ENCODE results near the gene ANGEL2. TPM values are rescaled to one million over a fixed set of nuclear protein-coding genes. Genes with fewer than 3 reads are reported as not detected.

The ANGEL2 gene
- 49.6 and 54.3 TPM in 2 replicates for total RNA-seq (2014; rRNA removed; shearing (Covaris generic))
- polyA plus RNA-seq (2016; fragmentation: Nextera tagmentation; extraction: Ambion mirVana): 14.6 and 15.2 TPM in 2 replicates
- long read RNA-seq, full-length matches to known transcripts: 5 of 12 reads
- long read RNA-seq, partial matches to known transcripts: 3 of 12 reads
- long read RNA-seq, other reads (novel, unspliced or antisense): 4 of 12 reads

- Histone ChIP-seq H2AFZ (peak within 1 kb of the TSS; percentile 90), H3K4me2 (peak within 1 kb of the TSS; percentile 83), H3K4me3 (peak within 1 kb of the TSS; percentile 78), H3K79me2 (replicated peaks; ENCODE audit: insufficient read depth) (peaks cover 46% of the 10 kb centered on the region), H3K27ac (ENCODE audit: low read depth) (peak within 1 kb of the TSS; percentile 93), H4K20me1 (replicated peaks; ENCODE audit: insufficient read depth) (no peaks in the 10 kb centered on the region), H3F3A (replicated peaks; ENCODE audit: low read depth) (no peaks in the 10 kb centered on the region; the same call in 1 of the 2 replicates), H3K27me3 (ENCODE audit: insufficient read depth) (no peaks in the 10 kb centered on the region), H3K4me1 (ENCODE audit: insufficient read depth) (peaks cover 15% of the 10 kb centered on the region), H3K9me2 (ENCODE audit: insufficient read depth) (no peaks in the 10 kb centered on the region), H3K36me3 (ENCODE audit: insufficient read depth) (no peaks in the 10 kb centered on the region)
- ATAC-seq (peak; percentile 93), DNase-seq (ENCODE audit: low spot score) (peak; percentile 98)
- no peak for TF ChIP-seq EZH2phosphoT487 (IDR thresholded peaks at IDR 0.05; ENCODE audit: unreplicated experiment)
- TF ChIP-seq CREB1 (CRISPR knock-in tag; IDR thresholded peaks at IDR 0.05; ENCODE audit: low read depth): peak; percentile 13; the same call in 1 of the 2 replicates
- TF ChIP-seq, protein P1, sequence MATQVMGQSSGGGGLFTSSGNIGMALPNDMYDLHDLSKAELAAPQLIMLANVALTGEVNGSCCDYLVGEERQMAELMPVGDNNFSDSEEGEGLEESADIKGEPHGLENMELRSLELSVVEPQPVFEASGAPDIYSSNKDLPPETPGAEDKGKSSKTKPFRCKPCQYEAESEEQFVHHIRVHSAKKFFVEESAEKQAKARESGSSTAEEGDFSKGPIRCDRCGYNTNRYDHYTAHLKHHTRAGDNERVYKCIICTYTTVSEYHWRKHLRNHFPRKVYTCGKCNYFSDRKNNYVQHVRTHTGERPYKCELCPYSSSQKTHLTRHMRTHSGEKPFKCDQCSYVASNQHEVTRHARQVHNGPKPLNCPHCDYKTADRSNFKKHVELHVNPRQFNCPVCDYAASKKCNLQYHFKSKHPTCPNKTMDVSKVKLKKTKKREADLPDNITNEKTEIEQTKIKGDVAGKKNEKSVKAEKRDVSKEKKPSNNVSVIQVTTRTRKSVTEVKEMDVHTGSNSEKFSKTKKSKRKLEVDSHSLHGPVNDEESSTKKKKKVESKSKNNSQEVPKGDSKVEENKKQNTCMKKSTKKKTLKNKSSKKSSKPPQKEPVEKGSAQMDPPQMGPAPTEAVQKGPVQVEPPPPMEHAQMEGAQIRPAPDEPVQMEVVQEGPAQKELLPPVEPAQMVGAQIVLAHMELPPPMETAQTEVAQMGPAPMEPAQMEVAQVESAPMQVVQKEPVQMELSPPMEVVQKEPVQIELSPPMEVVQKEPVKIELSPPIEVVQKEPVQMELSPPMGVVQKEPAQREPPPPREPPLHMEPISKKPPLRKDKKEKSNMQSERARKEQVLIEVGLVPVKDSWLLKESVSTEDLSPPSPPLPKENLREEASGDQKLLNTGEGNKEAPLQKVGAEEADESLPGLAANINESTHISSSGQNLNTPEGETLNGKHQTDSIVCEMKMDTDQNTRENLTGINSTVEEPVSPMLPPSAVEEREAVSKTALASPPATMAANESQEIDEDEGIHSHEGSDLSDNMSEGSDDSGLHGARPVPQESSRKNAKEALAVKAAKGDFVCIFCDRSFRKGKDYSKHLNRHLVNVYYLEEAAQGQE (IDR thresholded peaks at IDR 0.05; ENCODE audit: unreplicated experiment): no peak
- TF ChIP-seq POLR2AphosphoS5 (IDR thresholded peaks at IDR 0.05; ENCODE audit: low read depth): peak; percentile 86
- TF ChIP-seq, protein P2, sequence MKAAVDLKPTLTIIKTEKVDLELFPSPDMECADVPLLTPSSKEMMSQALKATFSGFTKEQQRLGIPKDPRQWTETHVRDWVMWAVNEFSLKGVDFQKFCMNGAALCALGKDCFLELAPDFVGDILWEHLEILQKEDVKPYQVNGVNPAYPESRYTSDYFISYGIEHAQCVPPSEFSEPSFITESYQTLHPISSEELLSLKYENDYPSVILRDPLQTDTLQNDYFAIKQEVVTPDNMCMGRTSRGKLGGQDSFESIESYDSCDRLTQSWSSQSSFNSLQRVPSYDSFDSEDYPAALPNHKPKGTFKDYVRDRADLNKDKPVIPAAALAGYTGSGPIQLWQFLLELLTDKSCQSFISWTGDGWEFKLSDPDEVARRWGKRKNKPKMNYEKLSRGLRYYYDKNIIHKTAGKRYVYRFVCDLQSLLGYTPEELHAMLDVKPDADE (IDR thresholded peaks at IDR 0.05): peak; percentile 82
- TF ChIP-seq ZNF331 (CRISPR knock-in tag; IDR thresholded peaks at IDR 0.05; ENCODE audit: low read depth): no peak
- peaks cover 15% of the 10 kb centered on the region for H3K36me3 Mint-ChIP-seq (ENCODE audit: low read depth)
- H3K9me3 Mint-ChIP-seq: no peaks in the 10 kb centered on the region
- peaks cover 11% of the 10 kb centered on the region; the same call in 2 of the 3 replicates for H3K4me1 Mint-ChIP-seq
- H3K27me3 Mint-ChIP-seq (ENCODE audit: insufficient read depth, low read depth, poor library complexity): no peaks in the 10 kb centered on the region
- H3K27ac Mint-ChIP-seq: peak within 1 kb of the TSS; percentile 98
- peak within 1 kb of the TSS; percentile 95 for H3K4me3 Mint-ChIP-seq
Measured at GRCh38 chr1:213015099-213016050, at the start of gene ANGEL2. Gene ANGEL2, minus strand, starts transcription at chr1:213015867. Its CDS starts 196 bp downstream, at chr1:213015671.

GRCh38 chr1:213061263-213061662 lies 45.6 kb upstream of the ANGEL2 start:
- Mint-ChIP-seq H3K9me3 (peaks cover 5% of the 10 kb centered on the region; the same call in 2 of the 3 replicates), H3K27ac (no peak overlapping the region), H3K4me3 (no peak overlapping the region), H3K36me3 (ENCODE audit: low read depth) (peaks cover 3% of the 10 kb centered on the region; the same call in 1 of the 3 replicates), H3K4me1 (peaks cover 23% of the 10 kb centered on the region), H3K27me3 (ENCODE audit: insufficient read depth, low read depth, poor library complexity) (peaks cover 1% of the 10 kb centered on the region)
- H3K79me2 ChIP-seq (replicated peaks; ENCODE audit: insufficient read depth): peaks cover 67% of the 10 kb centered on the region
- H3F3A ChIP-seq (replicated peaks; ENCODE audit: low read depth): no peaks in the 10 kb centered on the region
- no peaks in the 10 kb centered on the region for H3K9me2 ChIP-seq (ENCODE audit: insufficient read depth)
- H3K27me3 ChIP-seq (ENCODE audit: insufficient read depth): no peaks in the 10 kb centered on the region
- H4K20me1 ChIP-seq (replicated peaks; ENCODE audit: insufficient read depth): peaks cover 6% of the 10 kb centered on the region; the same call in 1 of the 2 replicates
- H3K27ac ChIP-seq (ENCODE audit: low read depth): no peak overlapping the region
- no peak overlapping the region for H2AFZ ChIP-seq
- peak; percentile 43 for DNase-seq (ENCODE audit: low spot score)
- no peaks in the 10 kb centered on the region for H3K36me3 ChIP-seq (ENCODE audit: insufficient read depth)
- H3K4me3 ChIP-seq: no peak overlapping the region
- ATAC-seq: peak; percentile 79
- peaks cover 7% of the 10 kb centered on the region for H3K4me1 ChIP-seq (ENCODE audit: insufficient read depth)
- H3K4me2 ChIP-seq: no peak overlapping the region
- TF ChIP-seq, protein P3, sequence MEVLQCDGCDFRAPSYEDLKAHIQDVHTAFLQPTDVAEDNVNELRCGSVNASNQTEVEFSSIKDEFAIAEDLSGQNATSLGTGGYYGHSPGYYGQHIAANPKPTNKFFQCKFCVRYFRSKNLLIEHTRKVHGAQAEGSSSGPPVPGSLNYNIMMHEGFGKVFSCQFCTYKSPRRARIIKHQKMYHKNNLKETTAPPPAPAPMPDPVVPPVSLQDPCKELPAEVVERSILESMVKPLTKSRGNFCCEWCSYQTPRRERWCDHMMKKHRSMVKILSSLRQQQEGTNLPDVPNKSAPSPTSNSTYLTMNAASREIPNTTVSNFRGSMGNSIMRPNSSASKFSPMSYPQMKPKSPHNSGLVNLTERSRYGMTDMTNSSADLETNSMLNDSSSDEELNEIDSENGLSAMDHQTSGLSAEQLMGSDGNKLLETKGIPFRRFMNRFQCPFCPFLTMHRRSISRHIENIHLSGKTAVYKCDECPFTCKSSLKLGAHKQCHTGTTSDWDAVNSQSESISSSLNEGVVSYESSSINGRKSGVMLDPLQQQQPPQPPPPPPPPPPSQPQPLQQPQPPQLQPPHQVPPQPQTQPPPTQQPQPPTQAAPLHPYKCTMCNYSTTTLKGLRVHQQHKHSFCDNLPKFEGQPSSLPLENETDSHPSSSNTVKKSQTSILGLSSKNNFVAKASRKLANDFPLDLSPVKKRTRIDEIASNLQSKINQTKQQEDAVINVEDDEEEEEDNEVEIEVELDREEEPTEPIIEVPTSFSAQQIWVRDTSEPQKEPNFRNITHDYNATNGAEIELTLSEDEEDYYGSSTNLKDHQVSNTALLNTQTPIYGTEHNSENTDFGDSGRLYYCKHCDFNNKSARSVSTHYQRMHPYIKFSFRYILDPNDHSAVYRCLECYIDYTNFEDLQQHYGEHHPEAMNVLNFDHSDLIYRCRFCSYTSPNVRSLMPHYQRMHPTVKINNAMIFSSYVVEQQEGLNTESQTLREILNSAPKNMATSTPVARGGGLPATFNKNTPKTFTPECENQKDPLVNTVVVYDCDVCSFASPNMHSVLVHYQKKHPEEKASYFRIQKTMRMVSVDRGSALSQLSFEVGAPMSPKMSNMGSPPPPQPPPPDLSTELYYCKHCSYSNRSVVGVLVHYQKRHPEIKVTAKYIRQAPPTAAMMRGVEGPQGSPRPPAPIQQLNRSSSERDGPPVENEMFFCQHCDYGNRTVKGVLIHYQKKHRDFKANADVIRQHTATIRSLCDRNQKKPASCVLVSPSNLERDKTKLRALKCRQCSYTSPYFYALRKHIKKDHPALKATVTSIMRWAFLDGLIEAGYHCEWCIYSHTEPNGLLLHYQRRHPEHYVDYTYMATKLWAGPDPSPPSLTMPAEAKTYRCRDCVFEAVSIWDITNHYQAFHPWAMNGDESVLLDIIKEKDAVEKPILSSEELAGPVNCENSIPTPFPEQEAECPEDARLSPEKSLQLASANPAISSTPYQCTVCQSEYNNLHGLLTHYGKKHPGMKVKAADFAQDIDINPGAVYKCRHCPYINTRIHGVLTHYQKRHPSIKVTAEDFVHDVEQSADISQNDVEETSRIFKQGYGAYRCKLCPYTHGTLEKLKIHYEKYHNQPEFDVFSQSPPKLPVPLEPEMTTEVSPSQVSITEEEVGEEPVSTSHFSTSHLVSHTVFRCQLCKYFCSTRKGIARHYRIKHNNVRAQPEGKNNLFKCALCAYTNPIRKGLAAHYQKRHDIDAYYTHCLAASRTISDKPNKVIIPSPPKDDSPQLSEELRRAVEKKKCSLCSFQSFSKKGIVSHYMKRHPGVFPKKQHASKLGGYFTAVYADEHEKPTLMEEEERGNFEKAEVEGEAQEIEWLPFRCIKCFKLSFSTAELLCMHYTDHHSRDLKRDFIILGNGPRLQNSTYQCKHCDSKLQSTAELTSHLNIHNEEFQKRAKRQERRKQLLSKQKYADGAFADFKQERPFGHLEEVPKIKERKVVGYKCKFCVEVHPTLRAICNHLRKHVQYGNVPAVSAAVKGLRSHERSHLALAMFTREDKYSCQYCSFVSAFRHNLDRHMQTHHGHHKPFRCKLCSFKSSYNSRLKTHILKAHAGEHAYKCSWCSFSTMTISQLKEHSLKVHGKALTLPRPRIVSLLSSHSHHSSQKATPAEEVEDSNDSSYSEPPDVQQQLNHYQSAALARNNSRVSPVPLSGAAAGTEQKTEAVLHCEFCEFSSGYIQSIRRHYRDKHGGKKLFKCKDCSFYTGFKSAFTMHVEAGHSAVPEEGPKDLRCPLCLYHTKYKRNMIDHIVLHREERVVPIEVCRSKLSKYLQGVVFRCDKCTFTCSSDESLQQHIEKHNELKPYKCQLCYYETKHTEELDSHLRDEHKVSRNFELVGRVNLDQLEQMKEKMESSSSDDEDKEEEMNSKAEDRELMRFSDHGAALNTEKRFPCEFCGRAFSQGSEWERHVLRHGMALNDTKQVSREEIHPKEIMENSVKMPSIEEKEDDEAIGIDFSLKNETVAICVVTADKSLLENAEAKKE (CRISPR knock-in tag; IDR thresholded peaks at IDR 0.05): no peak
- no peak for TF ChIP-seq ZNF114 (CRISPR knock-in tag; IDR thresholded peaks at IDR 0.05)
